Testis (tissue), 3 donors: ENCODE results near the gene KLHL29. TPM values are rescaled to one million over a fixed set of nuclear protein-coding genes. Genes with fewer than 3 reads are reported as not detected.

Experiments
- DNase-seq: peaks from one replicate; pipeline ENCODE4 v3.0.0-alpha.2; 2019
- H3K27ac ChIP-seq, 2 donors: fragments of 200-600 bp; sonication (generic); one replicate each; pipeline ENCODE4 v1.5.1; 2019
- H3K27me3 ChIP-seq: fragments of 200-600 bp; sonication (generic); one replicate; pipeline ENCODE4 v1.5.1; 2019
- H3K36me3 ChIP-seq: fragments of 200-600 bp; sonication (generic); one replicate; pipeline ENCODE4 v1.5.1; 2017; ENCODE audit warnings: low read depth; ENCODE audit errors: missing control alignments
- H3K4me1 ChIP-seq: fragments of 200-600 bp; sonication (generic); one replicate; pipeline ENCODE4 v1.5.1; 2019
- H3K4me3 ChIP-seq, 2 donors: fragments of 200-600 bp; sonication (generic); one replicate each; pipeline ENCODE4 v1.5.1; 2017 to 2019
- H3K9me3 ChIP-seq: fragments of 200-600 bp; sonication (generic); one replicate; pipeline ENCODE4 v1.5.1; 2017
- CTCF ChIP-seq, 3 experiments: fragments of 450-650 bp in 2 of 3; fragments of 200-600 bp in 1 of 3; sonication (generic) in 1 of 3; IDR thresholded peaks; one replicate each; pipeline ENCODE4 v1.5.1; 2016 to 2019; ENCODE audit warnings: antibody characterized with exemption in 3 of 3, mild to moderate bottlenecking in 2 of 3, moderate library complexity in 1 of 3
- POLR2A ChIP-seq: fragments of 450-650 bp; IDR thresholded peaks from one replicate; pipeline ENCODE4 v1.6.1; 2017; ENCODE audit warnings: antibody characterized with exemption, mild to moderate bottlenecking, moderate library complexity
- WGBS, 2 donors: methylation state at CpG; one replicate each; pipeline ENCODE4 v1.1.5; 2018; 5-methylcytosine and 5-hydroxymethylcytosine counted together
- intact Hi-C: fragments of 100-400 bp; cut with DNase I; formaldehyde crosslinking; loops from one replicate; pipeline ENCODE4 v1.15.1; 2023; ENCODE audit warnings: low total_unique reads
- polyA plus RNA-seq: library from polyadenylated mRNA; stranded (reverse); fragments of 350-450 nt; fragmentation: Illumina TruSeq; extraction: RNeasy Lipid Tissue Mini Kit (QIAGEN cat#74804); gene quantifications from one replicate; pipeline ENCODE4 v1.2.3, GENCODE V29; 2014; ENCODE audit warnings: low read depth, low replicate concordance; ENCODE audit not compliant: insufficient read depth
- total RNA-seq, 2 donors: library from RNA; depleted of rRNA; stranded (reverse); fragments of >200 nt; gene quantifications; one replicate each; pipeline ENCODE4 v1.2.3, GENCODE V29; 2016

KLHL29 gene
- total and polyA plus RNA-seq, 3 donors from 2014 or later = 3.3 to 10.9 (median 7.9) TPM

GRCh38 chr2:23662941-23663920 is 278.3 kb downstream of the KLHL29 start:
- no peaks in the 10 kb centered on the region for H3K36me3 ChIP-seq
- H3K4me3 ChIP-seq = peak overlapping the region in 1 of 2 donors; percentile 8
- no peak overlapping the region for H3K27ac ChIP-seq
- H3K9me3 ChIP-seq = no peaks in the 10 kb centered on the region
- TF ChIP-seq POLR2A = no peak
- TF ChIP-seq CTCF (IDR thresholded peaks at IDR 0.05) = no peak
- no peaks in the 10 kb centered on the region for H3K4me1 ChIP-seq
- 20 to 46% methylated on average over 13 to 46 of the region's 46 CpGs for WGBS, 2 donors
- no peaks in the 10 kb centered on the region for H3K27me3 ChIP-seq
- DNase-seq = peak; percentile 26
- intact Hi-C loops = no loop called here

GRCh38 chr2:23664066-23664788 is 279.2 kb downstream of the KLHL29 start:
- TF ChIP-seq CTCF (IDR thresholded peaks at IDR 0.05) (no peak), POLR2A (no peak)
- Histone ChIP-seq H3K27me3 (no peaks in the 10 kb centered on the region), H3K9me3 (no peaks in the 10 kb centered on the region), H3K4me3 (no peak overlapping the region), H3K36me3 (no peaks in the 10 kb centered on the region), H3K27ac (no peak overlapping the region), H3K4me1 (peaks cover under 1% of the 10 kb centered on the region)
- intact Hi-C loops = no loop called here
- WGBS, 2 donors = 74 to 77% methylated on average over 7 to 9 of the region's 9 CpGs
- DNase-seq = no peak

GRCh38 chr2:23666241-23666979 is 281.4 kb downstream of the KLHL29 start:
- Histone ChIP-seq H3K27ac (no peak overlapping the region), H3K4me1 (peaks cover 3% of the 10 kb centered on the region), H3K9me3 (no peaks in the 10 kb centered on the region), H3K27me3 (no peaks in the 10 kb centered on the region), H3K4me3 (no peak overlapping the region), H3K36me3 (no peaks in the 10 kb centered on the region)
- TF ChIP-seq CTCF (IDR thresholded peaks at IDR 0.05) = no peak
- TF ChIP-seq POLR2A = no peak
- no peak for DNase-seq
- 85 to 91% methylated on average over 7 to 12 of the region's 12 CpGs for WGBS, 2 donors
- intact Hi-C loops = no loop called here

GRCh38 chr2:23666980-23667357 is 282.0 kb downstream of the KLHL29 start:
- H3K4me1 ChIP-seq = peaks cover 3% of the 10 kb centered on the region

More at GRCh38 chr2:23666980-23667357, 282.0 kb downstream of the KLHL29 start:
- TF ChIP-seq CTCF (IDR thresholded peaks at IDR 0.05) (no peak), POLR2A (no peak)
- WGBS, 2 donors = 95 to 96% methylated on average over 7 of the region's 7 CpGs
- H3K9me3 ChIP-seq = no peaks in the 10 kb centered on the region
- intact Hi-C loops = no loop called here
- H3K4me3 ChIP-seq = no peak overlapping the region
- no peak for DNase-seq
- no peaks in the 10 kb centered on the region for H3K27me3 ChIP-seq
- H3K36me3 ChIP-seq = no peaks in the 10 kb centered on the region
- no peak overlapping the region for H3K27ac ChIP-seq
